Erythroblast (primary cell): Measurements from ENCODE around the gene POM121C.
"Not testable (repeated sequence)": the region's sequence is repeated elsewhere in the genome, so short reads cannot be mapped to it uniquely, and the experiment has no call there.

Source experiments
- GATA1 ChIP-seq: IDR thresholded peaks from 2 replicates; pipeline ENCODE4 v1.6.1; 2011; ENCODE audit warnings: low read depth, mild to moderate bottlenecking, control low read depth, low read length, moderate library complexity
- POLR2A ChIP-seq: IDR thresholded peaks from 2 replicates; pipeline ENCODE4 v1.6.1; 2011; ENCODE audit warnings: mild to moderate bottlenecking, low read length

DNA sequence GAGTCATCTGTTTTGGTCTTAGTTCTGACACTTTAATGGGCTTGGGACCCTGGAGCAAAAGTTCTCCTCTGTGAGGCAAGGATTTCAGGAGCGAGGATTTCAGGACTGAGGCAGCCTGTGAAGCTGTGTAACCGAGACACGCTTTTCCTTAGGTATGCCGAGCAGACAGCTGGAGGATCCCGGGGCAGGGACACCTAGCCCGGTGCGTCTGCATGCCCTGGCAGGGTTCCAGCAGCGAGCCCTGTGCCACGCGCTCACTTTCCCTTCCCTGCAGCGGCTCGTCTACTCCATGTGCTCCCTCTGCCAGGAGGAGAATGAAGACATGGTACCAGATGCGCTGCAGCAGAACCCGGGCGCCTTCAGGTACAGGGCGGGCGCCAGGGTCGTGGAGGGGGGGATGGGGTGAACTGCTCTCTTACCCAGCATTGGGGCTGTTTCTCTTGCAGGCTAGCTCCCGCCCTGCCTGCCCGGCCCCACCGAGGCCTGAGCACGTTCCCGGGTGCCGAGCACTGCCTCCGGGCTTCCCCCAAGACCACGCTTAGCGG lies 70.2 kb downstream of the POM121C start:
- TF ChIP-seq POLR2A, GATA1: not testable (repeated sequence)
